ENCODE data around the gene BMF. TPM values are rescaled to one million over a fixed set of nuclear protein-coding genes. Genes with fewer than 3 reads are reported as not detected.

The BMF gene
- polyA plus RNA-seq, 3 donors = 5.6 to 59.6 (median 6.5) TPM

DNA sequence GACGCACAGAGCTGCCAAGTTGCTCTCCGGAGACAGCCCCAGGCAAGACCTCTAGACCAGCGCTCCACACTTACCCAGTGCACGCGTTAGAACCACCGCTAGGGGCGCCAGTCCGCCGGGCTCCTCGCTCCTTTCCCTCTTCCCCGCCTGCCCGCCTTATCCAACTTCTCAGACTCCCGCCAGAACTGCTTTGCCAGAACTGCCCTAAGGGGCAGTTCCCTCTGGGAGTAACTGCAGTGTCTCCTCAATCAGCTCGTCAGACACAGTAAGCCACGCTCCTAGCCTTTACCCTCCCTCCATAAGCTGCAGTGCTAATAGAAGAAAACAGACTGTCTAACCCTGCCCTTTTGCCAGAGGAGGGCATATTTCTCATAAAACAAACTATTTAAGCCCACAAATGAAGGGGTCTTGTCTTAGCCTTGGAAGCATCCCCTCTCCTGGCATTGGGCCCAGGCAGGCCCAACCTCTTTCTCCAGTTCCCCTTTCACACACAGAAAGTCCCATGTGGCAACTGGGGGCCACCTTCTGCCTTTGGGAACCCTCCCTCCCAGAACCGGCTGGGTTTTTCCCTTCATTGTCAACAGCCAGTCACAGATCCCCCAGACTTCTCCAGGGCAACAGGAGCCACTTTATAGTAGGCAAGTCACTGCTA is 3.7 kb downstream of the BMF start:
- H3K9me3 ChIP-seq (replicated peaks in 1 of 2; ENCODE audit: control insufficient read depth in 1 of 2, insufficient read depth in 1 of 2, low read length in 2 of 2) = no peaks in the 10 kb centered on the region
- peak overlapping the region; percentile 28 to 92 (median 36) for H3K4me3 ChIP-seq (replicated peaks in 1 of 3; ENCODE audit: low read depth in 2 of 3, low read length in 3 of 3)
- H3K36me3 Mint-ChIP-seq = peaks cover 35 to 56% of the 10 kb centered on the region in 2 donors
- peaks cover 36% of the 10 kb centered on the region for H3K79me2 ChIP-seq (ENCODE audit: insufficient read depth, low read length)
- H4K20me1 ChIP-seq (ENCODE audit: insufficient read depth, low read length) = peaks cover 16% of the 10 kb centered on the region
- DNase-seq = peak; percentile 89 to 96 (median 89)
- H3K27ac ChIP-seq (ENCODE audit: low read depth in 1 of 2, low read length in 2 of 2) = peak overlapping the region; percentile 95 to 97
- TF ChIP-seq, protein P1, sequence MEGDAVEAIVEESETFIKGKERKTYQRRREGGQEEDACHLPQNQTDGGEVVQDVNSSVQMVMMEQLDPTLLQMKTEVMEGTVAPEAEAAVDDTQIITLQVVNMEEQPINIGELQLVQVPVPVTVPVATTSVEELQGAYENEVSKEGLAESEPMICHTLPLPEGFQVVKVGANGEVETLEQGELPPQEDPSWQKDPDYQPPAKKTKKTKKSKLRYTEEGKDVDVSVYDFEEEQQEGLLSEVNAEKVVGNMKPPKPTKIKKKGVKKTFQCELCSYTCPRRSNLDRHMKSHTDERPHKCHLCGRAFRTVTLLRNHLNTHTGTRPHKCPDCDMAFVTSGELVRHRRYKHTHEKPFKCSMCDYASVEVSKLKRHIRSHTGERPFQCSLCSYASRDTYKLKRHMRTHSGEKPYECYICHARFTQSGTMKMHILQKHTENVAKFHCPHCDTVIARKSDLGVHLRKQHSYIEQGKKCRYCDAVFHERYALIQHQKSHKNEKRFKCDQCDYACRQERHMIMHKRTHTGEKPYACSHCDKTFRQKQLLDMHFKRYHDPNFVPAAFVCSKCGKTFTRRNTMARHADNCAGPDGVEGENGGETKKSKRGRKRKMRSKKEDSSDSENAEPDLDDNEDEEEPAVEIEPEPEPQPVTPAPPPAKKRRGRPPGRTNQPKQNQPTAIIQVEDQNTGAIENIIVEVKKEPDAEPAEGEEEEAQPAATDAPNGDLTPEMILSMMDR (IDR thresholded peaks at IDR 0.05) = peak; percentile 99
- intact Hi-C loops (cut with micrococcal nuclease) = loop anchor here (5.0 to 10.0 kb wide), 3 partner anchors 57 to 320 kb away; partner anchors contain the start of genes BUB1B (in 1 of the 2) and FSIP1 (in 1 of the 2)
- H2AFZ ChIP-seq (ENCODE audit: insufficient read depth, low read depth, low read length, poor library complexity, severe bottlenecking) = peak overlapping the region; percentile 41
- peaks cover 0 to 3% (median 2%) of the 10 kb centered on the region in 3 donors for H3K27me3 Mint-ChIP-seq (ENCODE audit: low read depth in 3 of 3)
- no peaks in the 10 kb centered on the region for H3K9me3 Mint-ChIP-seq
- WGBS (ENCODE audit: insufficient coverage) = 3% methylated on average over 15 of the region's 16 CpGs
- peaks cover 20 to 30% of the 10 kb centered on the region in 2 donors for H3K36me3 ChIP-seq (replicated peaks in 1 of 2; ENCODE audit: control insufficient read depth in 1 of 2, insufficient read depth in 2 of 2, low read length in 2 of 2)
- H3K4me2 ChIP-seq (replicated peaks; ENCODE audit: extremely low read depth, low read length, poor library complexity, severe bottlenecking) = peak overlapping the region; percentile 95
- H3K4me1 Mint-ChIP-seq = peaks cover 80% of the 10 kb centered on the region
- H3K4me1 ChIP-seq (ENCODE audit: control insufficient read depth in 1 of 2, insufficient read depth in 2 of 2, low read length in 2 of 2) = peaks cover 79 to 91% of the 10 kb centered on the region in 2 donors
- peak overlapping the region; percentile 86 to 89 for H3K4me3 Mint-ChIP-seq
- peak overlapping the region; percentile 96 to 99 (median 97) for H3K27ac Mint-ChIP-seq
- H3K9ac ChIP-seq (ENCODE audit: insufficient read depth, low read length, poor library complexity, severe bottlenecking) = peak overlapping the region; percentile 94
- no peaks in the 10 kb centered on the region for H3K27me3 ChIP-seq (ENCODE audit: control insufficient read depth in 2 of 2, insufficient read depth in 2 of 2, low read length in 2 of 2)

DNA sequence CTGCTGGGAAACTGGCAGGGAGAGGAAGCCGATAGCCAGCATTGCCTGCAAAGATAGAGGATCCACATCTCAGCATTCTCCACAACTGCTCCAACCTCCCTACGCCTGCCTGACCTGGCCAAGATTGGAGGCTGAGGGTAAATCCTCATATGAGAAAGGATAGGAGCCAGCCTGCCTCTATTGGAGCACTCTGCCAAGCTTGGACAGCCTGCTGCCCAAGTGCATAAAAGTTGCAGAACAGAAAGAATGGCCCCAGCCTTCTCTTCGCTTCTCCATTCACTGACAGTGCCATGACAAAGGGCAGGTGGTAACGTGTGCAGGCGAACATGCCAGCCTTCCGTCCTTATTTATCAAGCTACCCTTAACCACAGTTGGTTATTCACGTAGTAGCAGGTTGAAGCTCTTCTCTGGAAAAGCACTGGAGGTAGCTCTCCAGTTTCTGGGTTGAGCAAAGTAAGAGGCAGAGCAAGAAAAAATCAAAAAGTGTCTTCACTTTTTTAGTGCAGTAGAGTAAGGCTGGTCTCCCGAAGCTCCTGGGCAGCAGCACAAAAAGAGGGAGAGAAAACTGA is 4.3 kb downstream of the BMF start:
- H3K4me3 Mint-ChIP-seq = peak overlapping the region; percentile 86 to 89
- WGBS (ENCODE audit: insufficient coverage) = 72% methylated on average over 3 of the region's 8 CpGs
- H3K27me3 Mint-ChIP-seq (ENCODE audit: low read depth in 3 of 3) = peaks cover 0 to 3% (median 2%) of the 10 kb centered on the region in 3 donors
- H4K20me1 ChIP-seq (ENCODE audit: insufficient read depth, low read length) = peaks cover 16% of the 10 kb centered on the region
- peak overlapping the region; percentile 95 for H3K4me2 ChIP-seq (replicated peaks; ENCODE audit: extremely low read depth, low read length, poor library complexity, severe bottlenecking)
- intact Hi-C loops (cut with micrococcal nuclease) = loop anchor here in 1 of 2 donors (10.0 kb wide), 1 partner anchor 320 kb away; the partner anchor contains the start of gene FSIP1
- H2AFZ ChIP-seq (ENCODE audit: insufficient read depth, low read depth, low read length, poor library complexity, severe bottlenecking) = no peak overlapping the region
- peak overlapping the region; percentile 94 for H3K9ac ChIP-seq (ENCODE audit: insufficient read depth, low read length, poor library complexity, severe bottlenecking)
- H3K9me3 Mint-ChIP-seq = no peaks in the 10 kb centered on the region
- H3K4me3 ChIP-seq (replicated peaks in 1 of 3; ENCODE audit: low read depth in 2 of 3, low read length in 3 of 3) = peak overlapping the region in 1 of 3 experiments; percentile 92
- TF ChIP-seq, protein P1 (IDR thresholded peaks at IDR 0.05) = no peak
- H3K27ac Mint-ChIP-seq = peak overlapping the region; percentile 96 to 99 (median 97)
- no peaks in the 10 kb centered on the region for H3K27me3 ChIP-seq (ENCODE audit: control insufficient read depth in 2 of 2, insufficient read depth in 2 of 2, low read length in 2 of 2)
- peaks cover 20 to 30% of the 10 kb centered on the region in 2 donors for H3K36me3 ChIP-seq (replicated peaks in 1 of 2; ENCODE audit: control insufficient read depth in 1 of 2, insufficient read depth in 2 of 2, low read length in 2 of 2)
- peaks cover 84 to 95% of the 10 kb centered on the region in 2 donors for H3K4me1 ChIP-seq (ENCODE audit: control insufficient read depth in 1 of 2, insufficient read depth in 2 of 2, low read length in 2 of 2)
- peaks cover 84% of the 10 kb centered on the region for H3K4me1 Mint-ChIP-seq
- peak overlapping the region; percentile 95 to 97 for H3K27ac ChIP-seq (ENCODE audit: low read depth in 1 of 2, low read length in 2 of 2)
- H3K9me3 ChIP-seq (replicated peaks in 1 of 2; ENCODE audit: control insufficient read depth in 1 of 2, insufficient read depth in 1 of 2, low read length in 2 of 2) = no peaks in the 10 kb centered on the region
- H3K36me3 Mint-ChIP-seq = peaks cover 35 to 63% of the 10 kb centered on the region in 2 donors
- DNase-seq = no peak
- H3K79me2 ChIP-seq (ENCODE audit: insufficient read depth, low read length) = peaks cover 36% of the 10 kb centered on the region

Data from CD14-positive monocyte (primary cell).